H4 (cell line): Measurements from ENCODE around the gene IL22. TPM values are rescaled to one million over a fixed set of nuclear protein-coding genes. Genes with fewer than 3 reads are reported as not detected.
"Not testable (repeated sequence)": the region's sequence is repeated elsewhere in the genome, so short reads cannot be mapped to it uniquely, and the experiment has no call there.

Source experiments
- DNase-seq: peaks from one replicate; pipeline ENCODE4 v3.0.0-alpha.2; 2015; ENCODE audit warnings: low spot score
- total RNA-seq: library from RNA; depleted of rRNA; stranded (reverse); fragments of >200 nt; shearing (Covaris generic); gene quantifications from 2 replicates; pipeline ENCODE4 v1.2.3, GENCODE V29; 2014; rRNA removed

Gene IL22
- total RNA-seq, 1 experiment from 2014 or later: not detected

GRCh38 chr12:68229956-68230355 lies 23.4 kb downstream of the IL22 start:
- DNase-seq: no peak

GRCh38 chr12:68227356-68227755 lies 26.0 kb downstream of the IL22 start:
- DNase-seq: no peak

GRCh38 chr12:68225576-68226476 lies 27.6 kb downstream of the IL22 start, which contains the start of gene IL26:
Gene IL26 (minus strand): TSS chr12:68225810. CDS start chr12:68225756, 54 bp downstream.
- DNase-seq: no peak

- no peak for DNase-seq
Measured at GRCh38 chr12:68224613-68225285, 28.7 kb downstream of the IL22 start.

GRCh38 chr12:68223067-68223747 lies 30.2 kb downstream of the IL22 start:
- peak; percentile 81 for DNase-seq

- DNase-seq: no peak
Measured at GRCh38 chr12:68222326-68222725, 31.1 kb downstream of the IL22 start.

GRCh38 chr12:68221497-68221896 lies 31.9 kb downstream of the IL22 start:
- no peak for DNase-seq

GRCh38 chr12:68210875-68211274 lies 42.5 kb downstream of the IL22 start:
- DNase-seq: no peak

- DNase-seq: not testable (repeated sequence)
Measured at GRCh38 chr12:68209048-68209728, 44.2 kb downstream of the IL22 start.

GRCh38 chr12:68207276-68207675 lies 46.1 kb downstream of the IL22 start:
- DNase-seq: no peak

GRCh38 chr12:68206446-68206845 lies 47.0 kb downstream of the IL22 start:
- no peak for DNase-seq

GRCh38 chr12:68203460-68203875 lies 49.9 kb downstream of the IL22 start:
- no peak for DNase-seq

- peak; percentile 67 for DNase-seq
Measured at GRCh38 chr12:68200854-68201253, 52.5 kb downstream of the IL22 start.

- no peak for DNase-seq
Measured at GRCh38 chr12:68199127-68199526, 54.3 kb downstream of the IL22 start.

- no peak for DNase-seq
Measured at GRCh38 chr12:68198507-68199086, 54.8 kb downstream of the IL22 start.

Other genes starting within 250 kb of the IL22 start
- gene IFNG, start 93.9 kb downstream of the IL22 start, total RNA-seq: not detected in 2 replicates
- not detected in 2 replicates for gene IL26, start 27.8 kb downstream of the IL22 start, total RNA-seq
- gene MDM1, start 78.8 kb upstream of the IL22 start, total RNA-seq: 8.4 and 13.4 TPM in 2 replicates